ENCODE data around the gene ADAT1.
"Not testable (repeated sequence)": the region's sequence is repeated elsewhere in the genome, so short reads cannot be mapped to it uniquely, and the experiment has no call there.

The ADAT1 gene

DNA sequence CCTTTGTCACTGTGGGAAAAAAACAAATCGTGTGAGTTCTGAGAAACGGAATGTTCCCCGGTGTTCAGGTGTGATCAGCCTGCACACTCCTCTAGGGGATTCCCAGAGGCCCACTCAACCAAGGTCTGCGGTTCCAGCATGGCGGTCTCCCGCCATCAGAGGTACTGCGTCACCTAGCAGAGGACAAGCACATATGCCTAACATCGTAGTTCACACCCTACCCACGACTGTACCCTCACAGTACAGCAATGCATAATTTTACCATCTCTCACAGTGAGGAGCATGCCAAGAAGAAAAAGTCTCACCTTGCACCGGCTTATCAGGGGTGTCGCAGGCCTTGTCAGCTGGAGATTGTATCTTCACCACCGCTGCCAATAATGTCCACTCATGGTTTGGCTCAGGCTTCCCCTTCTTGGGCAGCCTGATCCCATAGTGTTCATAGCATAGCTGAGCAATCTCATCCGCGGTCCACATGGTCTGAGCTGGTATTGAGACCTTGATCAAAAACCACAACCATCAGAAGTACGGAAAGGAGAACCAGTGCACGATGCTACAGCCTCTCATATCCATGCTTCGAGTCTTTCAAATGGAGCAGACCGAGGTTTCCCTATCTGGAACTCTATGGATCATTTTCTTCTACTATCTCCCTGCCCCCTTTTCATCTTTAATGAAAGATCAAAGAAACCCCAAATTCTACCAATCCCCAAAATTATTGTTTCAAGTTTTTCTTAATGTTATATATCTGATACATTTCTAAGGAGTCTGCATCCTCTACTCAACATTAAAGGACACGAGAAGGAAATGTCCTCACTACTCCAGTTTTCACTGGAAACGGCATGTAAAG lies 2.5 kb downstream of the ADAT1 start:
- in situ Hi-C loops (cut with HindIII; ENCODE audit: low sequenced_read_pairs), result no loop called here

DNA sequence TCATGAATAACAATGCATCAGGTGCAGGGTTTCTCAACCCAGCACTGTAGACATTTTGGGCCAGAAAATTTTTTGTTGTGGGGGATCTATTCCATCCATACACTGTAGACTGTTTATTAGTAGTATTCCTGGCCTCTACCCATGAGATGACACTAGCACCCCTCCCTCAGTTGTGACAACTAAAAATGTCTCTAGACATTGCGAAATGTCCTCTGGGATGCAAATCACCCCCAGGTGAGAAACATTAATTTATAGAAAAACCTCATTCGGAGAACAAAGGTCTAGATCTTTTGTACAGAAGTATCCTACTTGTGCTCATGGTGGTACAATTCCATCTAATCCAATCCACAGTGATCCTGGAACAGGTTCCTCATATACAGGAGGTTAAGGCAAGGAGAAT lies 4.3 kb downstream of the ADAT1 start:
- in situ Hi-C loops (cut with HindIII; ENCODE audit: low sequenced_read_pairs), result no loop called here

DNA sequence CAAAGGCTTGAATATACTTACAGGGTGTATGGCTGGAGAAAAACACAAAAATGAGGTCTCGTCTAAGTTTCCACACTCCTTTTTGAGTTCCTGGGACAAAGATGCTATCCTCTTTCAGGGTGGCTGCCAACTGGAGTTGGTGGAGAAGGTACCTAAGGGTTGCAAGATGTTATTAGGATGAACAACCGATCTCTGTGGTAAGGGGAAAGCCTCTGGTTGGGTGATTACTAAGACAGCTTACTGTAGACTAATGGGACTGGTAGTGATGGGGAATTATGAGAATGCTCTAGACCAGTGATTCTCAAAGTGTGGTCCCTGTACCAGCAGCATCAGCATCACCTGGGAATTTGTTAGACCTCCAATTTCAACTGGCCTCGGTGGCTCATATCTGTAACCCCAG lies 6.0 kb downstream of the ADAT1 start:
- in situ Hi-C loops (cut with HindIII; ENCODE audit: low sequenced_read_pairs), result no loop called here

DNA sequence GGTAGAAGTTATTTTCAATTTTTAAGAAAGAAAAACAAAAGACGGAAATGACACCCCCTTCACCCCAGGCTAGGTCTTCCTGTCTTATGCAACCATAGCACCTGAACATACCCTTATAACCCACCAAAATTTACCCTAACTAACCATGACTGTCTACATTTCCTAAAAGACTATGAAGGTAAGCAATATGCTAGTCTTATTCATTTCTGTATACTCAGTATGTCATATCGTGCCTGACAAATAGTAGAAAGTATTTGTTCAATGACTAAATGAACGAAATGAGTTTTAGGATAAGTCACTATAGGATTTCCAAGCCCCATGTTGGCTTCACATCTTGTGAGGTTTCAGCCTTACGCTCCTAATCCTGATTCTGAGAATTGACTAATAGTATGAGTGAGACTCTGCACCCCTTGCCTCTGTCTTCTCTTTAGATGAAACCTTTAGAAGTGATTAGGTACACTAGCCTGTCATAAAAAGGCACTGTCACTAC lies 6.5 kb downstream of the ADAT1 start:
- in situ Hi-C loops (cut with HindIII; ENCODE audit: low sequenced_read_pairs), result no loop called here

DNA sequence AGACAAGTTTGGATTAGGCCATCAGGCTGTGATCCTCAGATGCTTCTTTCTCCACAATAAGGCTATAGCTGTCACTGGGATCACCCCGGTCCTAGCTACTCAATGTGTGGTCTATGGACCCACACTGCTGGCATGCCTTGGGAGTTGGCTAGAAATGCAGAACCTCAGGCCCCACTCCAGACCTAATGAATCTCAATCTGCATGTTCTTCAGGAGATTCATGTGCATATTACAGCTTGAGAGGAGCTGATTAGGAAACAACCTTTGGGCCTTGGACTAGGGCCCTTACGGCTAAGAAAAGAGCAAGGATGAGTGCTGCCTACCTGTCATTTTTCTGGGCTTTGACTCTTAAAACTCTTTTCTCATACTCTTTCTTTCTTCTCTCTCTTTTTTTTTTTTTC lies 7.5 kb downstream of the ADAT1 start:
- in situ Hi-C loops (cut with HindIII; ENCODE audit: low sequenced_read_pairs), result no loop called here

DNA sequence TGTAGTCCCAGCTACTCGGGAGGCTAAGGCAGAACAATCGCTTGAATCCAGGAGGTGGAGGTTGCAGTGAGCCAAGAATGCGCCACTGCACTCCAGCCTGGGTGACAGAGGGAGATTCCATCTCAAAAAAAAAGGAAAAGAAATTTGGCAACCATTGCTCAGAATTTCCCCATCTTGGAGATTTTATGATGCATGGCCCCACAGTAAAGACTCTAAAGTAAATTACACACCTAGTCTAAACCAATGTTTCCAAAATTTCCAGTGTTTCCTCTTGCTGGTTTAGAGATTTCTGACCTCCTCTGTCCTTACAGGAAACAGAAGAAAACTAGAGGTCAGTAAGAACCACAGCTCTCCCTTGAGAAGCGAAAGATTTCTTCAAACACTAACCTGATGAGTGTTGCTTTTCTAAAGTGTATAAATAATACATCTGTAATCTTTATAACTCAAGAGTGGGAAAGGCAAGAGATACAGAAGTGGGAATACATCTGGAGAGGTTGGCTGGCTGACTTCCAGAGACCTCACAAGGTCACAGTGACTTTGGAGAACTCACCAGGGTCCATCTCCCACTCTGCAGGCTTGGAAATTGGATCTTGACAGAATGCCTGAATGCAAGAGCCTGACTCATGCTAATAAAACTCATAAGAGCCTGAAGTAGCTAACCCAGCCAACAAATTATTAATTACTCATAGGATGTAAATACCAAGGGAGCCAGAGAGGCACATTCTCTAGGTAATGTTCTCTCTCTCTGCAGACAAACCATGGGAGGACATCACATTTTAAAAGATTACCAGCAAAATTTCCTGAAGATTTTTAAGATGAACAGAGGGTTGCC lies 8.8 kb downstream of the ADAT1 start:
- in situ Hi-C loops (cut with HindIII; ENCODE audit: low sequenced_read_pairs), result no loop called here

DNA sequence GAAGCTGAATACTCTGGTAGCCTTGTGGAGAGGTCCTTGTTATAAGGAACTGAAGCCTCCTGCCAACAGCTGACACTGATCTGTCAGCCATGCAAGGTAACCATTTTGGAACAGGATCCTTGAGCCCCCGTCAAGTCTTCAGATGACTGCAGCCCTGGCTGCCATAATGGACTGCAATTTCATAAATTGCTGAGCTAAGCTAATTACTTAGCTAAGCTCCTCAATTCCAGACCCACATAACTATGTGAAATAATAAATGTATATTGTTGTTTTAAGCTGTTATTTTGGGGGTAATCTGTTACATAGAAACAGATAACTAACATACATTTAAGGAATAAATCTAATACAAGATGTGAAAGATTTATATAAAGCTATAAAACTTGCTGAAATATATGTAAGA lies 16.6 kb downstream of the ADAT1 start:
- in situ Hi-C loops (cut with HindIII; ENCODE audit: low sequenced_read_pairs), result no loop called here

DNA sequence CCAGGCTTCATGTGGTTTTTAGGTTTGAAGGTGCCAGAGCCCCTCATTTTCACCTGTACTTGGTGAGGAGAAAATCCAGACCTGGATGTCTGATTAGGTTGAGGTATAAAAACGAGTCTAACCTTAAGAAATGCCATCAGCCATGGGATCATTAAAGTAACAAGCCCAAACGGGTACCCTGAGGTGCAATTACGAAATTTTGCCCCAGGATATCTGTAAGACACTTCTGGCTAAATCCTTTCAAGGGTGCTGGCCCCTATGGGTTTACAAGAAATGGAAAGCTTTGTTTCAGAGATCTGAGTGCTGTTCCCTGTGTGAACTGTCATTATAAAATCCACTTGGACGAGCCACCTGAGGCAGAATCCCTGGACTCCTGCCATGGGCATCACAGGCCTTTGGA lies 19.8 kb downstream of the ADAT1 start:
- in situ Hi-C loops (cut with HindIII; ENCODE audit: low sequenced_read_pairs), result no loop called here

DNA sequence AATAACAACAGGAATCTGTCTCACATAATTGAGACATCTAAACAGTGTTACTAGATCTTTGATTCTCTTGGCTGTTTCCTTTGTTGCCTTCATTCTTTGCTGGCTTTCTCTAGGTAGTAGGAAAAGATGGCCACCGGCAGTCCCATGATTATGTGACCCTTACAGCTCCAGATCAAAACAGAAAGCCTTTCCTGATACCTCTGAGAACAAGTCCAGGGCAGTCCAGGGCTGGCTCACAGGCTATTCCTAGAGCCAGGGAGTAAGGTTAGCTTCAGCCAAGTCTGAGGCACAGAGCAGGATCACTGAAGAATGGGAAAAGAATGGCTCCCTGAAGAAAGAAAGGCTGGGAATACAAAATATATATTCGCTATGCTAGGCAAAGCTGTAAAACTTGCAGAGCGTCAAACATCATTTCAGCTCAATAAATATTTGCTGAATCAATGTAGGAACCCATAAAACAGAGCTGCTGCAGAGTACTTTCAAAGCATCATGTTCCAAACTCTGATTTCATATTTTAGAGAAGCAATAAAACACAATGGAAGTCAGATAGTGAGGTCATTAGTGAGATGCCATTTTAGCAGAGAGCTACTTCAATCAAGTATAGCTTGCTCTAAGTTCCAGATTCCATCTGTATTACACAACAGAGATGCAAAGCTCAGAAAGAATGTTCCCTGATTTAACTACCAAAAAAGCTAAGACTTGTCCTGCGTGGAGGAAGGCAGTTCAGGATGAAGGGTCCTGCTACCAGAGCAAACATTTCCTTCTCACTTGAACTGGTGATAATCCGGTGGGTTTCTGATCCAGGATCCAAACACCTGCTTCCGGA lies 23.4 kb downstream of the ADAT1 start:
- in situ Hi-C loops (cut with HindIII; ENCODE audit: low sequenced_read_pairs), result no loop called here

DNA sequence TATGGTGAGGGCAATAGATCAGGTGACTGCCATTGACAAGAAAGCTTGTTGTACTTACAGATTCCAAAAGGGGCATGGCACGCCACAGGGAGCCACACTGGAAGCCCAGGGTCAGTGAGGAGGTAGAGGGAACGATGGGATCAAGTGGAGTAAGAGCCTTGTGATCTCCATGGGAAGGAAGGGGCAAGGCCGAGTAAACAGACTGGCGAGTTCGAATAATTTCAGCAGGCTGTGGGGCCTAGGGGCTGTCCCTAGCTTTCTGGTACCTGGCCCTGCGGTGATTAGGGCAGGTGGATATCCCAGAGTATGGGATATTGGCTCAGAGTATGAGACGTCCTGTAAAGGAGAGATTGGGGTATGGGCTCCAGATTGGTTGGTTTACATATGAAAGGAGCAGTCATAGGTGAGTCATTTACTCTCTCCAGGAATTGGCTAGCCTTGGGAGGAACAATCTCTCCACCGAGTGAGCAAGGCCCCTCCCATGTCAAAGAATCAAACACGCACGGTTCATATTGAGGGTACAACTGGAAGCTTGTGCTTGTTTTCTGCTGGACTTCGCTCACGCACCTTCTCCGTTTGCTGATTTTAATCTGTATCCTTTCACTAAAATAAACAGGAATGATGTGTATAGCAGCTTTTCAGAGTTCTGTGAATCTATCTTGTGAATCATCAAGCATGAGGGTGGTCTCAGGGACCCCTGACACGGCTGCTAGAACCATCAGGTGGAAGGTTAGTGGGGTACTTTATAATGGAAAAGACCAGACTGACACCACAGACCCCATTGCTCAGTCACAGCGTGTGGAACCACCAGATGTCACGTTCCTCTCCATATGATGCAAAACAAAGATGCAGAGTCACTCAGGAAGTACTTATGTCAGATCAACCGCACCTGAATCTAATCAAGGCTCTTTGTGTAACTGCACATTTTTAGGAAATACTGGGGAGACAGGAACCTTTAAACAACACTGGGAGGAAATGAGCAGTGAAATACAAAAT lies 29.0 kb downstream of the ADAT1 start:
- in situ Hi-C loops (cut with HindIII; ENCODE audit: low sequenced_read_pairs), result no loop called here

DNA sequence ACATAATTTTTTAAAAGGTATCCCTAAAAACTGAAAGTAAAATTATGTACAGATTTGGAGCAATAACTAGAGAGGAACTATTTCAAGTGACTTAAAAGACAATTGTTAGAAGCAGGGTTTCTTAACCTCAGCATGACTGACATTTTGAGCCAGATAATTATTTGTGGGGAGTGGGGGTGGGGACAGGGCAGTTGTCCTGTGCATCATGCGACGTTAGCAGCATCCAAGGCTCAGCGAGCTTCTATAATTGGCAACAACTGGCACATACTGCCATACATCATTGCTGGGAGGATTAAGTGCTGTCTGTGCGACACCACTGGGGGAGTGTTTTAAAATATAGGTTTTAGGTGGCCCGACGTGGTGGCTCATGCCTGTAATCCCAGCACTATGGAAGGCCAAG lies 29.8 kb downstream of the ADAT1 start:
- in situ Hi-C loops (cut with HindIII; ENCODE audit: low sequenced_read_pairs), result no loop called here

DNA sequence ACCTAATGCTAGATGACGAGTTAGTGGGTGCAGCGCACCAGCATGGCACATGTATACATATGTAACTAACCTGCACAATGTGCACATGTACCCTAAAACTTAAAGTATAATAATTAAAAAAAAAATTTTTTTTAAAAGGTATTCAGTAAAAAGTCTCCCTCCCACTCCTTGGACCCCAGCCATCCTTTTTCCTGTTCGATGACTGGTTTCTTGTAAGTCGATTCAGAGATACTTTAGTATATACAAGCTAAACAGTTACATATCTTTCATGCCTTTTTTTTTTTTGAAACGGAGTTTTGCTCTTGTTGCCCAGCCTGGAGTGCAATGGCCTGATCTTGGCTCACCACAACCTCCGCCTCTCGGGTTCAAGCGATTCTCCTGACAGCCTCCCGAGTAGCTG lies 31.2 kb downstream of the ADAT1 start:
- in situ Hi-C loops (cut with HindIII; ENCODE audit: low sequenced_read_pairs), result not testable (repeated sequence)

DNA sequence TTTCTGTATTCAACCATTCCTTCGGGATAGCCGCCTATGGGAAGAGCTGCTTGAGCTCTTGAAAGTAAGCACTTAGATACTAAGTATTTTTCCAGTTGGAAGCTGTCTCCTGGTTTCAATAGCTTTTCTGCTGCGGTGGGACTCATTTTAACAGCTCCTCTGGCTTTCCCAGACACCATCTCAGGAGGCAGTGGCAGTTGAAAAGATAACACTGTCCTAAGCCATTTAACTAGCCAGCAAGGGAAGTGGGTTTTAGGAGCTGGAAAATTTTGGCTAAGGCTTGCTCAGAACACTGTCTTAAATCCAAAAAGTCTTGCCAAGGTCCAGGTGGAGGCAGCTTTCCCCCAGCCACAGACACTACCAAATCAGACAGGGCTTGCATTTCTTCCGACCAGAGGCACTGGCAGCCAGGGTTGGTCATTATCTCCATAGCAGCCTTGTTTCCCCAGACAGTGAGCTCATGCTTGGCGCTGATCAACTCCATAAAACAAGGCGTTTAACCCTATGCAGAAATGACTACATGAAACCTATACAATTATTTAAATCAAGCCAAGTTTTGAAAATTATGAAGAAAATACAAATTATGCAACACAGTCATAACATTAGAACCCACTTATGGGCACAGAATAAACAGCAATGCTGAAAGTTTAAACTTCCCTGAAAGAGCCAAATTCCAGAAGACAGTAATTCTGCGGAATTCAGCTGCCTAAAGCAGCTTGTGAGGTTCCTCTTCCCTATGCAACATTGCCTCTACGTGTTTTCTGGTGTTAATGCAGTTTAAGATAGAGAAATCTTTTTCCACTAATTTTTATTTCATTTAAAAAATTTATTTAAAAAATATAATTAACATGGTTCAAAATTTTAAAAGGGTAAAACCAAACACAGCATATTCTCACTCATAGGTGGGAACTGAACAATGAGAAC lies 31.9 kb downstream of the ADAT1 start:
- in situ Hi-C loops (cut with HindIII; ENCODE audit: low sequenced_read_pairs), result no loop called here

DNA sequence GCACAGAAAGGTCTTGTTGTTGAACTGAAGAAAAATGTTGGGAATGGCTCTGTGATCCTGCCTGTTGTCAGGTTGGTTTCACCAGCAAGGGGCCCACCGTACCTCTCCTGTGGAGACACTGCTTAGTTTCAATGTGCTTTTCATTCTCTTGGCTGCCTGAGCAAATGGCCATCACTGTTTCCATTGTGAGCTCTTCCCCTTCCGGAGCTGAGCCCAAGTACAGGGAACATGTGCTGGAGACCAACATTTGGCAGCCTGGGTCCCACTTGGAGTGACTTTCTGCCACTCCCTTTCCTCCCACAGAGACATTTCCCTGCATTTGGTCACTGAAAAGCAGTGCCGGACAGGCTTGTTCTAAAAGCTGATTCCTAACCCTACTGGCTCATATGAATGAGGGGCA lies 33.8 kb downstream of the ADAT1 start:
- in situ Hi-C loops (cut with HindIII; ENCODE audit: low sequenced_read_pairs), result no loop called here

DNA sequence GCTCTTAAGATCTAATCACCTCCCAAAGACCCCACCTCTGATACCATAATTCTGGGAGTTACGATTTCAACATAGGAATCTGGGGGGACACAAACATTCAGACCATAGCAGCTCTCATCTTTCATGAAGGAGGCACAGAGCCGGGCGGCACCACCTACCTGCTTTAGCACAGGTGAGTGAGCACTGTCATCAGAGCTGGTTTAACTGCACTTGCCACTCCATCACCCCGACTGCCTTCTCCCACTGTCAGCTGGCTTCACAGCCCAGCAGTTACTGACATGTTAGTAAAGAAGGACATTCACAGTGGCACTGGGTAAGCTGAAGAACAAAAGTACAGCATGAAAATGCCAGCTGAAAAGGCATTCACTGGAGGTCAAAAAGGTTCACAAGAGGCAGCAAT lies 34.4 kb downstream of the ADAT1 start:
- in situ Hi-C loops (cut with HindIII; ENCODE audit: low sequenced_read_pairs), result no loop called here

DNA sequence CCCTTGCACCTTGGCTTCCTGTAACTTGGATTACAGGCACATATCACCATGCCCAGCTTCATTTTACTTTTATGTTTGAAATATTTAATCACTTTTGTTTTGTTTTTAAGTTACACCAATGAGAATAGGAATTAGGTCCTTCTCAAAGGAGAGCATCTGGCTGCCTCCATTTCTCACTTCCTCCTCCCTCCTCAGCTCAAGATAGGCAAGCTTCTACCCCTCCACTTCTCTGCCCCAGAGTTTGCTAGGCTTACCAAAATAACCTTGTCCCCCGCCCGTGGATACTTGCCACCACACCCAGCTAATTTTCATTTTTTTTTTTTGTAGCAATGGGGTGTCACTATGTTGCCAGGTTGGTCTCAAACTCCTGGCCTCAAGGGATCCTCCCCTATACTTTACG lies 39.0 kb downstream of the ADAT1 start:
- in situ Hi-C loops (cut with HindIII; ENCODE audit: low sequenced_read_pairs), result no loop called here

DNA sequence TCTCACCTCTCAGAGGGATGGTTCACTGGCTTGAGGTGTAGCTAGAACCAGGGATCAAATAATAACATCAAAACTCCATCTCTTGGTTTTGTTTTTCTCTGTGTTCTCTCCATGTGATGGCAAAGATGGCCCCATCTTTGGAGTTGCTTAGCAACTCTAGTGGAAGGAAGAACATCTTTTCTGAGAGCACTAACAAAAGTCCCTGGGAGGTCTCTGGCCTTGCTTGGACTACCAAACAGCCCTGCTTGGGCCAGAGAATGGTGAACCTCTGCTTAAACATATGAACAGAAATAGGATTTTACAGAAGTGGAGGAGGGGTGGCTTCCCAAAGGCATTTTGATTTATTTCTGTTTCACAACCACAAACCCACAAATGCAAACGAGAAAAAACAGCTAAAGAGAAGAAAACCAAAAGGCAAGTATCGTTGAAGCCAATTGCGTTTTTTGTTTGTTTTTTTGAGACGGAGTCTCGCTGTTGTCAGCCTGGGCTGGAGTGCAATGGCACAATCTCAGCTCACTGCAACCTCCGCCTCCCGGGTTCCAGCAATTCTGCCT lies 43.7 kb downstream of the ADAT1 start:
- in situ Hi-C loops (cut with HindIII; ENCODE audit: low sequenced_read_pairs), result no loop called here

DNA sequence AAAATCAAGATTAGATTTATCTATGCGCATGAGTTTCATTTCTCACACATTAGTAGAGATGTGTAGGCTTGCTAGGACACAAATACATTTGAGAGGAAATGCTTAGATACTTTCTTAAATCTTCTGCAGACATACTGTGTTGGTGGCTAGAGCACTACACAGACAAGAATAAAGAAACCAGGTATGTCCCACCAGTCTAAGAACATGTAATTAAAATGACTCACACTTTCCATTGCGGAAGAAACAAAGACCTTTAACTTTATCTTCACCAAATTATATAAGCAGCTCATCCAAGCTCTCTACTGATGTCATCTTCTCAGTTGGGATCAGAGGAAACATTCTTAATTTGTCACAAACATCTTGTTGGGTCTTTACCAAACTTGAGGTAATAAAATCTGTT lies 44.4 kb downstream of the ADAT1 start:
- in situ Hi-C loops (cut with HindIII; ENCODE audit: low sequenced_read_pairs), result no loop called here

DNA sequence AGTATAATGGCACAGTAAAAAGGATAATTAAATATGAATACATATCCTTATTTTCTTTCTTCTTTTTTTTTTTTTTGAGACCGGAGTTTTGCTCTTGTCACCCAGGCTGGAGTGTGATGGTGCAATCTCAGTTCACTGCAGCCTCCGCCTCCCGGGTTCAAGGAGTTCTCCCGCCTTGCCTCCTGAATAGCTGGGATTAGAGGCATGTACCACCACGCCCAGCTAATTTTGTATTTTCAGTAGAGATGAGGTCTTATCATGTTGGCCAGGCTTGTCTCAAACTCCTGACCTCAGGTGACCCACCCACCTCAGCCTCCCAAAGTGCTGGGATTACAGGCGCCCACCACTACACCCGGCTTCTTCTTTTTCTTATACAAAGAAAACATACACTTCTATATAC lies 44.9 kb downstream of the ADAT1 start:
- in situ Hi-C loops (cut with HindIII; ENCODE audit: low sequenced_read_pairs), result no loop called here
